ENCODE results near the gene TRAF7. TPM values are rescaled to one million over a fixed set of nuclear protein-coding genes. Genes with fewer than 3 reads are reported as not detected.

Gene TRAF7
- total RNA-seq, 1 donor from 2014 or later = 78.1 TPM

DNA sequence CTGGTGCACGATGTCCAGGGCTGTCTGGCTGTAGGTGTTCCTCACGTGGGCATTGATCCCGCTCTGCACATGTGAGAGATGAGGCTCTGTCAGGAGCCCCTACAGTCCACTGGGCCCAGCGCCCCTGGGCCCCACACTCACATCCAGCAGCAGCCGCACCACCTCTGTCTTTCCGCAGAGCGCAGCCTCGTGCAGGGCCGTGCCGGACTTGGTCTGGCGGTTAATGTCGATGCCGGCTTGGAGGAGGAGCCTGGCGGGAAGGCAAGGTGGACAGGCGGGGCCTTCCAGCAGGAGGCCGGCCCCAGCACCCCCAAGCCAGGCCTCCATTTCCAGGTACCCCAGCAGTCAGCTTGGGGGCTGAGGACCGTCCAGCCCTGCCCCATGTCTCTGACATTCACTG, 31.6 kb downstream of the TRAF7 start:
- DNase-seq (ENCODE audit: extremely low spot score, unreplicated experiment) = no peak
- Mint-ChIP-seq H3K27me3 (ENCODE audit: unreplicated experiment) (no peaks in the 10 kb centered on the region), H3K4me3 (ENCODE audit: unreplicated experiment) (no peak overlapping the region), H3K9me3 (ENCODE audit: unreplicated experiment) (no peaks in the 10 kb centered on the region), H3K36me3 (ENCODE audit: unreplicated experiment) (no peaks in the 10 kb centered on the region), H3K4me1 (ENCODE audit: unreplicated experiment) (no peaks in the 10 kb centered on the region), H3K27ac (ENCODE audit: unreplicated experiment) (no peak overlapping the region)
- no peak for TF ChIP-seq CTCF (IDR thresholded peaks at IDR 0.05)

- Mint-ChIP-seq H3K9me3 (ENCODE audit: unreplicated experiment) (no peaks in the 10 kb centered on the region), H3K27me3 (ENCODE audit: unreplicated experiment) (no peaks in the 10 kb centered on the region), H3K4me3 (ENCODE audit: unreplicated experiment) (no peak overlapping the region), H3K4me1 (ENCODE audit: unreplicated experiment) (no peaks in the 10 kb centered on the region), H3K27ac (ENCODE audit: unreplicated experiment) (no peak overlapping the region), H3K36me3 (ENCODE audit: unreplicated experiment) (no peaks in the 10 kb centered on the region)
- DNase-seq (ENCODE audit: extremely low spot score, unreplicated experiment) = no peak
- no peak for TF ChIP-seq CTCF (IDR thresholded peaks at IDR 0.05)
Observed at GRCh38 chr16:2188395-2188794, 32.8 kb downstream of the TRAF7 start.

DNA sequence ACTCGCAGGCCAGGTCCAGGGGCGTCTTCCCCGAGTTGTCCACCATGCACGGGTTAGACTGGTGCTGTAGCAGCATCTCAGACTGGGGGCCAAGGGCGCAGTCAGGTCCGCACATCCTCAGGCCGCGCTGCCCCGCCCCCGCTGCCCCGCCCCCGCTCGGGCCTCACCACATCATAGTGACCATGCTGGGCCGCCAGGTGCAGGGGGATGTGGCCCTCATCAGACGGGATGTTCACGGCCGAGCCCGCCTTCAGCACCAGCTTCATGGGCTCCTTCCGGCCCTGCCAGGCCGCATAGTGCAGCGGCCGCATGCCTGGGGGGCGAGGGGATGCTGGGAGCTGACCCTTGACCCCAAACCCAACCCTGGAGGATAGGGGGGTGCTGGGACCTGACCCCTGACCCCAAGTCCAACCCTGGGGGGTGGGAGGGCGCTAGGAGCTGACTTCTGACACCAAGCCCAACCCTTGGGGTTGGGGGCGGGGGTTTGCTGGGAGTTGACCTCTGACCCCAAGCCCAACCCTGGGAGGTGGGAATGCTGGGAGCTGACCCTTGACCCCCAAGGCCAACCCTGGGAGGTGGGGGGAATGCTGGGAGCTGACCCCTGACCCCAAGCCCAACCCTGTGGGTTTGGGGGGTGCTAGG, 33.8 kb downstream of the TRAF7 start:
- no peak for DNase-seq (ENCODE audit: extremely low spot score, unreplicated experiment)
- TF ChIP-seq CTCF (IDR thresholded peaks at IDR 0.05) = no peak
- H3K9me3 Mint-ChIP-seq (ENCODE audit: unreplicated experiment) = no peaks in the 10 kb centered on the region
- no peaks in the 10 kb centered on the region for H3K4me1 Mint-ChIP-seq (ENCODE audit: unreplicated experiment)
- no peaks in the 10 kb centered on the region for H3K27me3 Mint-ChIP-seq (ENCODE audit: unreplicated experiment)
- H3K4me3 Mint-ChIP-seq (ENCODE audit: unreplicated experiment) = no peak overlapping the region
- no peak overlapping the region for H3K27ac Mint-ChIP-seq (ENCODE audit: unreplicated experiment)
- no peaks in the 10 kb centered on the region for H3K36me3 Mint-ChIP-seq (ENCODE audit: unreplicated experiment)

DNA sequence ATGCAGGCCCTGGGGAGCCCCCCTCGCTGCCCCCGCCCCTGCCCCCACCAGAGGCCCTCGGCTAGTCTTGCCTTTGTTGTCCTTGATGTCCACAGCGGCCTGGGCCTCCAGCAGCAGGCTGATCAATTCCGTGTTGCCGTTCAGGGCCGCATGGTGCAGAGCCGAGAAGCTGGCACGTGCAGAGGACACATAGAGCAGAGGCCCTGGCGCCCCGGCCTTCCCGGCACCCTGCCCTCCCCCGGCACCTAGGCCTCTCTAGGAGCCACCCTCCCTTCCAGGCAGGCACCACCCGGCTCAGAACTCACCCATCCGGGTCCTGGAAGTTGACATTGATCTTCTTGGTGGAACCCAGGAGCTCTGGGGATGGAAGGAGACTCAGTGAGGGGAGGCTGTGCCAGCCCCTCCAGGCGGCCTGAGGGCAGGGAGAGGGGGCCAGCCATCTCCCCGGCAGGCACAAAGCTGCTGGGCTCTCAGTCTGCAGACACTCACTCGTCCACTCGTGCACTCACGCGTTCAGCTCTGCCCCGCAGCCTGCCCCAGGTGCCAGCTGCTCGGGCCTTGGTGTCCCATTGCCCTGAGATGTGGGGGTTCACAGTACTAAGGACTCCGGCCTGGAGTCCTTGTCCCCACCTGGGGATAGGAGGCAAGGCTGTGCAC, 34.5 kb downstream of the TRAF7 start:
- Mint-ChIP-seq H3K27ac (ENCODE audit: unreplicated experiment) (no peak overlapping the region), H3K4me3 (ENCODE audit: unreplicated experiment) (no peak overlapping the region), H3K27me3 (ENCODE audit: unreplicated experiment) (peaks cover 6% of the 10 kb centered on the region), H3K4me1 (ENCODE audit: unreplicated experiment) (no peaks in the 10 kb centered on the region), H3K36me3 (ENCODE audit: unreplicated experiment) (no peaks in the 10 kb centered on the region), H3K9me3 (ENCODE audit: unreplicated experiment) (no peaks in the 10 kb centered on the region)
- no peak for TF ChIP-seq CTCF (IDR thresholded peaks at IDR 0.05)
- no peak for DNase-seq (ENCODE audit: extremely low spot score, unreplicated experiment)

GRCh38 chr16:2190659-2191445, 35.3 kb downstream of the TRAF7 start:
- no peak overlapping the region for H3K4me3 Mint-ChIP-seq (ENCODE audit: unreplicated experiment)
- no peaks in the 10 kb centered on the region for H3K36me3 Mint-ChIP-seq (ENCODE audit: unreplicated experiment)
- no peak for DNase-seq (ENCODE audit: extremely low spot score, unreplicated experiment)
- H3K4me1 Mint-ChIP-seq (ENCODE audit: unreplicated experiment) = no peaks in the 10 kb centered on the region
- no peak for TF ChIP-seq CTCF (IDR thresholded peaks at IDR 0.05)
- peaks cover 6% of the 10 kb centered on the region for H3K27me3 Mint-ChIP-seq (ENCODE audit: unreplicated experiment)
- H3K9me3 Mint-ChIP-seq (ENCODE audit: unreplicated experiment) = no peaks in the 10 kb centered on the region
- H3K27ac Mint-ChIP-seq (ENCODE audit: unreplicated experiment) = no peak overlapping the region

All from osteocyte (in vitro differentiated cells).